ENCODE results near the gene HMGN2.
"Not testable (repeated sequence)": the region's sequence is repeated elsewhere in the genome, so short reads cannot be mapped to it uniquely, and the experiment has no call there.

DNA sequence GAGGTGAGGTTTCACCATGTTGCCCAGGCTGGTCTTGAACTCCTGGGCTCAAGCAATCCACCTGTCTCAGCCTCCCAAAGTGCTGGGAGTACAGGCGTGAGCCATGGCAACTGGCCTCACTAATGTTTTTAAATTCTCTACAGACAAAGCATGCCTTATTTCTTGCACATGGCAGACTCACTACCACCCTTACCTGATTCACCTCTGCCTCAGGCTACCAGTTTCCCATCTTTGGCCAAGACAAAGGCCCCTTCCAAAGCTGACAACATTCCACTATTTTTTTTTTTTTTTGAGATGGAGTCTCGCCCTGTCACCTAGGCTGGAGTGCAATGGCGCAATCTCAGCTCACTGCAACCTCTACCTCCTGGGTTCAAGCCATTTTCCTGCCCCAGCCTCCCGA lies 43.6 kb downstream of the HMGN2 start:
- not testable (repeated sequence) for TF ChIP-seq POLR2AphosphoS5 (IDR thresholded peaks at IDR 0.05; ENCODE audit: low read length); SMC3 (IDR thresholded peaks at IDR 0.05; ENCODE audit: borderline replicate concordance, low read length); CBX5 (IDR thresholded peaks at IDR 0.05; ENCODE audit: low read depth); CREM (IDR thresholded peaks at IDR 0.05; ENCODE audit: low read depth); FOXM1 (IDR thresholded peaks at IDR 0.05; ENCODE audit: low read depth, low read length); POLR2A (IDR thresholded peaks at IDR 0.05; ENCODE audit: low read depth, low read length); RAD51 (IDR thresholded peaks at IDR 0.05); MTA3 (IDR thresholded peaks at IDR 0.05; ENCODE audit: borderline replicate concordance, low read length); FOXK2 (IDR thresholded peaks at IDR 0.05)
- TF ChIP-seq, protein P1, sequence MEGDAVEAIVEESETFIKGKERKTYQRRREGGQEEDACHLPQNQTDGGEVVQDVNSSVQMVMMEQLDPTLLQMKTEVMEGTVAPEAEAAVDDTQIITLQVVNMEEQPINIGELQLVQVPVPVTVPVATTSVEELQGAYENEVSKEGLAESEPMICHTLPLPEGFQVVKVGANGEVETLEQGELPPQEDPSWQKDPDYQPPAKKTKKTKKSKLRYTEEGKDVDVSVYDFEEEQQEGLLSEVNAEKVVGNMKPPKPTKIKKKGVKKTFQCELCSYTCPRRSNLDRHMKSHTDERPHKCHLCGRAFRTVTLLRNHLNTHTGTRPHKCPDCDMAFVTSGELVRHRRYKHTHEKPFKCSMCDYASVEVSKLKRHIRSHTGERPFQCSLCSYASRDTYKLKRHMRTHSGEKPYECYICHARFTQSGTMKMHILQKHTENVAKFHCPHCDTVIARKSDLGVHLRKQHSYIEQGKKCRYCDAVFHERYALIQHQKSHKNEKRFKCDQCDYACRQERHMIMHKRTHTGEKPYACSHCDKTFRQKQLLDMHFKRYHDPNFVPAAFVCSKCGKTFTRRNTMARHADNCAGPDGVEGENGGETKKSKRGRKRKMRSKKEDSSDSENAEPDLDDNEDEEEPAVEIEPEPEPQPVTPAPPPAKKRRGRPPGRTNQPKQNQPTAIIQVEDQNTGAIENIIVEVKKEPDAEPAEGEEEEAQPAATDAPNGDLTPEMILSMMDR (IDR thresholded peaks at IDR 0.05 in 2 of 3, conservative IDR thresholded peaks at IDR 0.05 in 1 of 3; ENCODE audit: control insufficient read depth in 2 of 3, extremely low read depth in 1 of 3, insufficient read depth in 1 of 3, low read depth in 3 of 3, low read length in 3 of 3): not testable (repeated sequence)
- TF ChIP-seq, protein P2, sequence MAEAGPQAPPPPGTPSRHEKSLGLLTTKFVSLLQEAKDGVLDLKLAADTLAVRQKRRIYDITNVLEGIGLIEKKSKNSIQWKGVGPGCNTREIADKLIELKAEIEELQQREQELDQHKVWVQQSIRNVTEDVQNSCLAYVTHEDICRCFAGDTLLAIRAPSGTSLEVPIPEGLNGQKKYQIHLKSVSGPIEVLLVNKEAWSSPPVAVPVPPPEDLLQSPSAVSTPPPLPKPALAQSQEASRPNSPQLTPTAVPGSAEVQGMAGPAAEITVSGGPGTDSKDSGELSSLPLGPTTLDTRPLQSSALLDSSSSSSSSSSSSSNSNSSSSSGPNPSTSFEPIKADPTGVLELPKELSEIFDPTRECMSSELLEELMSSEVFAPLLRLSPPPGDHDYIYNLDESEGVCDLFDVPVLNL (IDR thresholded peaks at IDR 0.05; ENCODE audit: low read depth, low read length): not testable (repeated sequence)
- TF ChIP-seq, protein P3, sequence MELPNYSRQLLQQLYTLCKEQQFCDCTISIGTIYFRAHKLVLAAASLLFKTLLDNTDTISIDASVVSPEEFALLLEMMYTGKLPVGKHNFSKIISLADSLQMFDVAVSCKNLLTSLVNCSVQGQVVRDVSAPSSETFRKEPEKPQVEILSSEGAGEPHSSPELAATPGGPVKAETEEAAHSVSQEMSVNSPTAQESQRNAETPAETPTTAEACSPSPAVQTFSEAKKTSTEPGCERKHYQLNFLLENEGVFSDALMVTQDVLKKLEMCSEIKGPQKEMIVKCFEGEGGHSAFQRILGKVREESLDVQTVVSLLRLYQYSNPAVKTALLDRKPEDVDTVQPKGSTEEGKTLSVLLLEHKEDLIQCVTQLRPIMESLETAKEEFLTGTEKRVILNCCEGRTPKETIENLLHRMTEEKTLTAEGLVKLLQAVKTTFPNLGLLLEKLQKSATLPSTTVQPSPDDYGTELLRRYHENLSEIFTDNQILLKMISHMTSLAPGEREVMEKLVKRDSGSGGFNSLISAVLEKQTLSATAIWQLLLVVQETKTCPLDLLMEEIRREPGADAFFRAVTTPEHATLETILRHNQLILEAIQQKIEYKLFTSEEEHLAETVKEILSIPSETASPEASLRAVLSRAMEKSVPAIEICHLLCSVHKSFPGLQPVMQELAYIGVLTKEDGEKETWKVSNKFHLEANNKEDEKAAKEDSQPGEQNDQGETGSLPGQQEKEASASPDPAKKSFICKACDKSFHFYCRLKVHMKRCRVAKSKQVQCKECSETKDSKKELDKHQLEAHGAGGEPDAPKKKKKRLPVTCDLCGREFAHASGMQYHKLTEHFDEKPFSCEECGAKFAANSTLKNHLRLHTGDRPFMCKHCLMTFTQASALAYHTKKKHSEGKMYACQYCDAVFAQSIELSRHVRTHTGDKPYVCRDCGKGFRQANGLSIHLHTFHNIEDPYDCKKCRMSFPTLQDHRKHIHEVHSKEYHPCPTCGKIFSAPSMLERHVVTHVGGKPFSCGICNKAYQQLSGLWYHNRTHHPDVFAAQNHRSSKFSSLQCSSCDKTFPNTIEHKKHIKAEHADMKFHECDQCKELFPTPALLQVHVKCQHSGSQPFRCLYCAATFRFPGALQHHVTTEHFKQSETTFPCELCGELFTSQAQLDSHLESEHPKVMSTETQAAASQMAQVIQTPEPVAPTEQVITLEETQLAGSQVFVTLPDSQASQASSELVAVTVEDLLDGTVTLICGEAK (IDR thresholded peaks at IDR 0.05; ENCODE audit: borderline replicate concordance): not testable (repeated sequence)
